GM19238 (cell line): ENCODE data around the gene RUNX1.

Source experiments
- DNase-seq: peaks from one replicate; pipeline ENCODE4 v3.0.0; 2011; ENCODE audit warnings: low spot score; ENCODE audit not compliant: insufficient read length

RUNX1 gene

GRCh38 chr21:34834290-34834689, 214.8 kb downstream of the RUNX1 start:
- DNase-seq = no peak

- DNase-seq = no peak
These were observed 215.6 kb downstream of the RUNX1 start for GRCh38 chr21:34833465-34833864.

- DNase-seq = no peak
These were observed 218.5 kb downstream of the RUNX1 start for GRCh38 chr21:34830386-34831170.

GRCh38 chr21:34827445-34828235, 221.5 kb downstream of the RUNX1 start:
- no peak for DNase-seq

GRCh38 chr21:34826836-34827235, 222.3 kb downstream of the RUNX1 start:
- DNase-seq = no peak

- no peak for DNase-seq
These were observed 223.1 kb downstream of the RUNX1 start for GRCh38 chr21:34825948-34826548.

- DNase-seq = no peak
These were observed 224.0 kb downstream of the RUNX1 start for GRCh38 chr21:34825101-34825500.

- no peak for DNase-seq
These were observed 224.8 kb downstream of the RUNX1 start for GRCh38 chr21:34824314-34824713.

- DNase-seq = no peak
These were observed 226.2 kb downstream of the RUNX1 start for GRCh38 chr21:34822942-34823341.

- no peak for DNase-seq
These were observed 226.9 kb downstream of the RUNX1 start for GRCh38 chr21:34822168-34822567.

GRCh38 chr21:34821717-34822116, 227.4 kb downstream of the RUNX1 start:
- DNase-seq = no peak

- no peak for DNase-seq
These were observed 229.1 kb downstream of the RUNX1 start for GRCh38 chr21:34820051-34820450.

GRCh38 chr21:34819357-34819999, 229.6 kb downstream of the RUNX1 start:
- DNase-seq = no peak

- DNase-seq = no peak
These were observed 230.4 kb downstream of the RUNX1 start for GRCh38 chr21:34818662-34819158.

GRCh38 chr21:34817821-34818661, 231.1 kb downstream of the RUNX1 start:
- DNase-seq = no peak

GRCh38 chr21:34815831-34816705, 233.0 kb downstream of the RUNX1 start:
- DNase-seq = no peak

- DNase-seq = no peak
These were observed 234.6 kb downstream of the RUNX1 start for GRCh38 chr21:34814529-34814951.

GRCh38 chr21:34813266-34813894, 235.7 kb downstream of the RUNX1 start:
- no peak for DNase-seq
